ENCODE measurements around the gene IFITM5.
"Not testable (repeated sequence)": the region's sequence is repeated elsewhere in the genome, so short reads cannot be mapped to it uniquely, and the experiment has no call there.

IFITM5 gene

DNA sequence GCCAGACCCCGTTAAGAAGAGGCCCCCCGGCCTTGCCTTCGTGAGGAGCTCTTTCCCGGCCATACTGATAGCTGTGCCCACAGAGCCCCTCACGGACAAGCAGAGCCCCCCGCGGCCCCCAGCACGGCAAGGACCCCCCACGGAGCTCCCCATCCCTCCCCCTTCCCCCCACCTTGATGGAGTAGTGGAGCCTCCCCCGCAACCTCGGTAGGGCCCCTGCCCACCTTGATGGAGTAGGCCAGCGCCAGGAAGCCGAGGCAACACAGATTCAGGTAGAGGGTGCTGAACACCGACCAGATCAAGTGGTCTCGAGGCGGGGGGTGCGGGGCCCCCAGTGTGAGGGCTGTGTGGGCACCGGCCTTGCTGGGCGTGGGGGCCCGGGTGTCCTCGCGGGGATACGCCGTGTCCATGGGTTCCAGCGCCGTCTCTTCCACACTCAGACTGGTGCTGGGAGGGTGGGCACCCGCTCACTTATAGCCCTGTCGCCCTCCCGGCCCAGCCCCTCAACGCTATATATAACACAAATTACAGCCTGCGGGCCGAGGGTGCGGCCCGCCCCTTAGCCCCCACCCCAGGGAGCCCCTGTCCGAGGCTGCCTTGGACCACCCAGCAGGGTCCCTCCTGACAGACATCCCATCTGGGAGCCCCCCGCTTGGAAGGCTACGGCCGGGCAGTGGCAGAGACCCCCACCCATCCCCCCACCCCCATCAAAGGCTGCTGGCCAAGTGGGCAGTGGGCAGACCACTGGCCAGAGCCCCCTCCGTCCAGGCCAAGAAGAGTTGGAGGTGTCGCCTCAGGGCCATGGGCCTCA is at the start of gene IFITM5:
Gene IFITM5, minus strand, starts transcription at position 446 of the 811 bp plus-strand sequence. Its CDS starts 36 bp downstream, at position 410.
- no peak for DNase-seq

DNA sequence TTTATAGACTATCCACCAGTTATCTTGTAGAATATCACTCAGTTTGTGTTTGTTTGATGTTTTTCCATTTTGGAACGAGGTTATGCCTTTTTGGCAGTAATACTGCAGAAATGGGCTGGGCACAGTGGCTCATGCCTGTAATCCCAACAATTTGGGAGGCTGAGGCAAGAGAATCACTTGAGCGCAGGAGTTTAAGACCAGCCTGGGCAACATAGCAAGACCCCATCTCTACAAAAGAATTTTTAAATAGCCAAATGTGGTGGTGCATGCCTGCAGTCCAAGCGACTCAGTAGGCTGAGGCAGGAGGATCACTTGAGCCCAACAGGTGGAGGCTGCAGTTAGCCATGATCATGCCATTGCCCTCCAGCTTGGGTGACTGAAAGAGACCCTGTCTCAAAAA is 47.2 kb upstream of the IFITM5 start:
- DNase-seq, result no peak

DNA sequence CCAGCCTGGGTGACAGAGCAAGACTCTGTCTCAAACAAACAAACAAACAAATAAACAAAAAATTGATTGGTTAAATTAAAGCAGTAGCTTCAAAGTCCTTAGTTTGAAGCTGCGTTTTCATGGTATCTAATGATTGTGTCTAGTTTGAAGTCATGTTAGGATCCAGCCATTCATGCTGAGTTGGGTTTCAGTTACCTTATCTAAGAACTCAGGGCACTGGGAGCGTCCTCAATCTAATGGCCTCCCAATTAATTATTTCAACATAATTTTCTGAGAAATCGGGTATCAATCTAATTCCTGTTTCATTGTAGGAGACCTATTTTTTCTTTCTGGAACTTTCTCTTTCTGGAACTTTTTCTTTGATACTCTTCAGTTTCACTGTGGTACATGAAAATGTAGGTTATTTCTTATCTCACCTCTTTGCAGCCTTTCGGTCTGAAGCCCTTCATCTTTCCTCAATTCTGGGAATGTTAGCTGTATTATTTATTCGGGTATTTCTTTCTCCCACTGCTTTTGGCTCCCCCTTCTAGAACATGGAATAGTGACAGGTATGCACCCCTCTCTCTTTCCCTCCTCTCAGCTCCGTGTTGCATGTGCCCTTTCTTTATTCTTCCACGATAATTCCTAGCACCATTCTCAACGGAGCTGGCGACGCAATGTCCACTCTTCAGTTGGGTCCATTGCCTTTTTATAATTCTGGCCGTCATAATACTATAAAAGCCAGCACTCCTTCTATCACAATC is 45.7 kb upstream of the IFITM5 start:
- no peak for DNase-seq

DNA sequence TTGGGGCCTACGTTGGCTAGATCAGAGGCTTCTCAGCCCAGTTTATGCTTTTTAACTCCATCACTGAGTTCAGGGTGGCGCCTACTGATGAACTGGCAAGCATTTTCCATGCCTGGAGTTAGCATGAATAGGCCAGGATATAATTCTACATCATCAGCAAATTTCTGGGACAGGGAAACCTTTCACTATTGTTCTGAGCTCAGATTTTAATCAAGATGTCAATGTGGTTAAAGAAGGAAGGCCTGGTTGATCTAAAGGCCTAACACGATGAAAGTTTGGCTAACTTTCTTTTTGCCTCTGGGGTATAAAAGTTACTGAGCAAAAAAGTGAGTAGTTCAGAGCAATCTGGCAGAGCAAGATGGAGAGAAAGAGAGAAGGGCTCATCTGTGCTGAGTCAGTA is 43.0 kb upstream of the IFITM5 start:
- DNase-seq, result no peak

DNA sequence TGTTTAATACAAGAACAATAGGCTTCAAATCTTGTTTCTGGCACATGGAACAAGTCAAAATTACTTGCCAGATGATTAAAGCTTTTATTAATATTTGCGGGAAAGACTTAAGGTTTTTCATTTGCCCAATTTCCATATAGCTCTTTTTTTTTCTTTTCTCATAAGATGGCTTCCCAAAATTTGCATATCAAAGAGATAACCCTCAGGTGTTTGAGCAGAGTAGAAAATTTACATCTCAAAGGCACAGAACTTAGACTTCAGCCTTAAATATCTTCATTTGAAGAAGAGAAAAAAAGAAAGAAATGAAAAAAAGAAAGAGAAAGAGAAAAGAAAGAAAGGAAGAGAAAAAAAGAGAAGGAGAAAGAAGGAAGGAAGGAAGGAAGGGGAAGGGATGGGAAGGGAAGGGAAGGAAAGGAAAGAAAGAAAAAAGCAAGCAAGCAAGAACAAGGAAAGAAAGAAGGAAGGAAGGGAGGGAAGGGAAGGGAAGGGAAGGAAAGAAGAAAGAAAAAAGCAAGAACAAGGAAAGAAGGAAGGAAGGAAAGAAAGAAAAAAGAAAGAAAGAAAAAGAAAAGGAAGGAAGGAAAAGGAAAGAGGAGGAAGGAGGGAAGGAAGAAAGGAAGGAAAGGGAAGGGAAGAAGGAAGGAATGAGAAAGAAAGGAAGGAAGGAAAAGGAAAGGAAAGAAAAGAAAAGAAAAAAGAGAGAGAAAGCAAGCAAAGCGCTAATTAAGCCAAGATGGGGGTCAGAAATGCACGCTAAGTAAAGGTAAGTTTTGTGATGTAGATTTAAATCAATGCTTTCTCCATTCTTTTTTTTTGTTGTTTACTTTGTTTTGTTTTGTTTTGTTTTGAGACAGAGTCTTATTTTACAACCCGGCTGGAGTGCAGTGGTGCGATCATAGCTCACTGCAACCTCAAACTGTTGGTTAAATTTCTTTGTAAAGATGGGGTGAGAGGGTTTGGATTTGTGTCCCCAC is 41.5 kb upstream of the IFITM5 start:
- DNase-seq, result no peak

DNA sequence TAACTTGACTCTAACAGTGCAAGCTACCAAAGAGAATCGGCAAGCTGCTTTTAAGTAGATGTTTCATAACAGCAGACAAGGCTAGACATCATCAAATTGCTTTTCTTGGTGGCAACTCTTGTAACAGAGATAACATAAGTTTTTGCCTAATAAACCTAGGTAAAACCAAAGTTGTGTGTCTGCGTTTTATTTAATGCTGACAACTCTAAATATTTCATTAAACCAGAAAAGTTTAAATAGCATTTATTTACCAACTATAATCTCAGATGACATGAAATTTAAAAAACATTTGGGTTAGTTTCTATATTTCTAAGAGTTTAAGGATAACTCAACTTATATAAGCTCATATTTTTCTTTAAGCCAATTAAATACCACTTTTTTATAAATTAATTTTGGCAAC is 40.6 kb upstream of the IFITM5 start:
- no peak for DNase-seq

DNA sequence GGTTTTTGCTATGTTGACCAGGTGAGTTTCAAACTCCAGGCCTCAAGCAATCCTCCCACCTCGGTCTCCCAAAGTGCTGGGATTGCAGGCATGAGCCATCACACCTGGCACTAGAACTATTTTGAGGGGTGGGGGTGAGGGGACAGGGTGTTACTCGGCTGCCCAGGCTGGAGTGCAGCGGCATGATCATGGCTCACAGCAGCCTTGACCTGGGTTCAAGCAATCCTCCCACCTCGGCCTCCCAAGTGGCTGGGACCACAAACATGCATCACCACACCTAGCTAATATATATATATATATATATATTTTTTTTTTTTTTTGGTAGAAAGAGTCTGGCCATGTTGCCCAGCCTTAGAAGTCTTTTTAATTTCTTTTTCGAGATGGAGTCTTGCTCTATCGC is 38.4 kb upstream of the IFITM5 start:
- DNase-seq, result no peak

DNA sequence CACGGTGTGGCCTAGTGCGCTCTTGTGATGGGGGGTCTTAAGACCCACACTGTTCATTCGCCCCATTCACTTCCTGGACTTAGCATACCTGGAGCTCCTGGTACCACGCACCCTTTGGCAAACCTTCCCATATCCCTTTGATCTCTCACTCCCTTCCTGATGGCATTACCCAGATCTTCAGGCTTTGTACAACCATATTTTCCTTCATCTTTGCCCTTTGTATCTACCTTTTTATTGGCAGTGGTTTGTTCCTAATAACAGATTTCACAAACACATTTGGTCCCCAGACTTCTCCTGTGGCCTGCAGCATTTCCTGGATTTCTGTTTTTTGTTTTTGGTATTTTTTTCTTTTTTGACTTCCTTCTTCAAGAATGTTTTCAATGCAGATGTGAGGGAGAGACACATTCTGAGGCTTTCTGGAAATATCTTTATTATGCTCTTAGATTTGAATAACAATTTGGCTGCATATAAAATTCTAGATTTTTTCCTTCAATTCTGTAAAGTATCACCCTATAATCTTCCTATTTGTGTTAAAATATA is 37.4 kb upstream of the IFITM5 start:
- DNase-seq, result no peak

DNA sequence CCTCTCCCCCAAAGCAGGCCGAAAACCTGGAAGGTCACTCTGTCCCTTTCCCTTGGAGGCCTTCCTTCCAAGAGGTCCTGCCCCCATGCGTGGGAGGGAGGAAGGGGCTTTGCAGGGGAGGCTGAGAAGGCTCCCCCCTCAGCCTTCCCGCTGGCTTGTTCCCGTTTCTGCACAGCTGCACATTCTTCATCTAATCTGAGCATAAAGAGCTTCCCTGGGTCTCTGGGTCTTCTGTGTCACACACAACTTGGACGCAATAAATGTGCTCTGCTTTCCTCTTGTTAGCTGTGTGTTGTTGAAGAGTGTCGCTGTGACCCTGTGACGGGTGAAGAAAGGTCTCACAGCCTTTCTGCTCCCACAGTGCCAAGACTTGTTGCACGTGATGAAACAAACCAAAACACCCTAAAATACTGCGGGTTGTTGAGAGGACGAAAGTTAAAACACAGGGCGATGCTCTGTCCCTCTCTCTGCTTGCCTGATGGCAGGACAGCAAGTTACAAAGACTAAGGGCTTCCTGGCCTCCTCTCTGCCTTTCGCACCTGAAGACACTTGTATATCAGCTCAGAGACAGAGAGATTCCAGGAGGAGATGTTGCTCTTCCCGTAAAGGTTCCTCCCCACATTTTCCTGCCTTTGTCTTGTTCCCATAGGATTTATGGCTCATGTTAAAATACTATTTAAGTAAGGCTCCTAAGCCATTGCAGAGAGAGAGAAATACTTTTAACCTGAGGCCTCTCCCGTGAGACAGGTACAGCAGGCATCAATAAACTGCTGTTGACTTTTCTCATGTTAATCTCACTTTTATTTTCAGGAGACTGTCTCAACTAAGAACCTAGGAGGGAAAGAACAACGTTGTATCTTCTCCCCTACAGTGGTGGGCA is 36.7 kb upstream of the IFITM5 start:
- peak; percentile 76 for DNase-seq

DNA sequence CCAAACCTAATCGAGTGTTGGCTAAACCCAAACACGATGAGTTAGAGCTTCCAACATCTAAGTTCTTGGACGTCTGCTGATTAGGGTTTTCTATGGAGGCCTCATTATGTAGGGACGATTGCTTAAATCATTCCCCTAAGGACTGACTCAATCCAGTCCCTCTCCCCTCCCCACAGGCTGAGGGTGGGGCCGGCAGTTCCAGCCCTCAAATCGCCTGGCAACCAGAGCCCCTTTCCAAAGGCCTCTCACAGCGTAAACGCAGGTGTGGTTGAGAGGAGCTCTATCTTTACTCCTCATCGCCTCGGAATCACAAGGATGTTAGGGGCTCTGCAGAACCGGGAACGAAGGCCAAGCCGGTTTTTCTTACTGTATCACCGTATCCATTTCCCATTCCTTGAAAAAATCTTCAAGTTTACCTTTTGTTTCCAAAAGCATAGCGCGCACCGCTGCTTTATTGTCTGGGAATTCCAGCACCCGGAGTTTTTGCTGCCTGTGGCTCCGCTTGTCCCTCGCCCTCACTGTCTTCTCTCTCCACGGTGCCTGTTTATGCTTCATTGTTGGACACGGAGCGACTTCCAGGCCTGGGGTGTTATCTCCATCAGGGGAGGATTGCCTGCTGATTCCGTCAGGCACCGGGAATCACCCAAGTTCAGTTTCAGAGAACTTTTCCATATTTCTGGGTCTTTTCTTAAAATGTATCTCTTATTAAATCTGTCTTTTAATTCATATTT is 35.1 kb upstream of the IFITM5 start:
- no peak for DNase-seq

DNA sequence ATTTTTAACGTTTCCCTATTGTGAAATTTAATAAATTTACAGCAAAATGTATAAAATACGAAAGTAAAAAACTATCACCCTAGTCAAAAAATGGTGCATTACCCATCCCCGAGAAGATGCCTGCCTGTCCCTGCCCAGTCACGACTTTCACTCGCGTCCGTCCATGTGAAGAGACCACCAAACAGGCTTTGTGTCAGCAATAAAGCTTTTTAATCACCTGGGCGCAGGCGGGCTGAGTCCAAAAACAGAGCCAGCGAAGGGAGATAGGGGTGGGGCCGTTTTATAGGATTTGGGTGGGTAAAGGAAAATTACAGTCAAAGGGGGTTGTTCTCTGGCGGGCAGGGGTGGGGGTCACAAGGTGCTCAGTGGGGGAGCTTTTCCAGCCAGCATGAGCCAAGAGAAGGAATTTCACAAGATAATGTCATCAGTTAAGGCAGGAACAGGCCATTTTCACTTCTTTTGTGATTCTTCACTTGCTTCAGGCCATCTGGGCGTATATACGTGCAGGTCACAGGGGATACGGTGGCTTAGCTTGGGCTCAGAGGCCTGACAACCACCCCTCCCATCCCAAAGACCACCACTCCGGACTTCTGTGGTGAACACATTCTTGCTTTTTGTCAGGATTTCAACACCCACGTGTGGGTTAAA is 34.4 kb upstream of the IFITM5 start:
- not testable (repeated sequence) for DNase-seq

DNA sequence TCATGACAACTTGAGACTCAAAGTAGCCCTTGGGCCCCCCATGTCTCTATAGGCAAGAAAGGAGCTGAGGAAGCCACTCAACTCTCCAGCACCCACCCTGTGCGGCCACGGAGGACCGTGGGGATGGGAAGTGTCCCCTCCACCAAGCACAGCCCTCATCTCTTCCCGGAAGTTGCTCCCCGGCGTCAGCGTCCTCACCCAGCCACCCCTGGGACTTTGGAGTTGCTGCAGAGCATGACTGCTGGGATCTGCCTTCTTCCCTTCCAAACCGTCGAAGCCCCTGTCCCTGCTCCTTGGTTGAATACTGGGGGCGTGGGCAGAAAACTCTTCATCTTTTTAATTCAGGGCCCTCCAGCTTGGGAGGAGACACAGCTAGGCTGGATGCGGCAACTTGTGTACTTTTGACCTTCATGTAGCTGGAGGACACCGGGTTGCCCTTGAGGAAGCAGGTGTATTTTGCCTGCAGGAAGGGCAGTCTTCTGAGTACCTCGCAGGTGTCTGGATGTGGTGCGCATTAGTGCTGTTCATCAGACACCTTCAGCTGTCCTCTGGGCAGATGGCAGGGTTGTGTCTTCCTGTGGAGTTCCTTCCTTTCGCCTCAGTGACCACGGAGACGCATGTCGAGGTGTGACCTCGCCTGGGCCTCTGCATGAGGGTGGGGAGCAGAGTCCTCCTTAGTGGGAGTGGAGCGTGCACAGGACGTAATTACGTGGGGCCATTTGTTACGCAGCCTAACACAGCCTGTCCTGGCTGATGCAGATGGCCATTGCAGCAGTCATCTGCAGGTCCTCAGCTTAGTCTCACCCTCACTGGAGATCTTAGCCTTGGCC is 33.5 kb upstream of the IFITM5 start:
- DNase-seq, result no peak

DNA sequence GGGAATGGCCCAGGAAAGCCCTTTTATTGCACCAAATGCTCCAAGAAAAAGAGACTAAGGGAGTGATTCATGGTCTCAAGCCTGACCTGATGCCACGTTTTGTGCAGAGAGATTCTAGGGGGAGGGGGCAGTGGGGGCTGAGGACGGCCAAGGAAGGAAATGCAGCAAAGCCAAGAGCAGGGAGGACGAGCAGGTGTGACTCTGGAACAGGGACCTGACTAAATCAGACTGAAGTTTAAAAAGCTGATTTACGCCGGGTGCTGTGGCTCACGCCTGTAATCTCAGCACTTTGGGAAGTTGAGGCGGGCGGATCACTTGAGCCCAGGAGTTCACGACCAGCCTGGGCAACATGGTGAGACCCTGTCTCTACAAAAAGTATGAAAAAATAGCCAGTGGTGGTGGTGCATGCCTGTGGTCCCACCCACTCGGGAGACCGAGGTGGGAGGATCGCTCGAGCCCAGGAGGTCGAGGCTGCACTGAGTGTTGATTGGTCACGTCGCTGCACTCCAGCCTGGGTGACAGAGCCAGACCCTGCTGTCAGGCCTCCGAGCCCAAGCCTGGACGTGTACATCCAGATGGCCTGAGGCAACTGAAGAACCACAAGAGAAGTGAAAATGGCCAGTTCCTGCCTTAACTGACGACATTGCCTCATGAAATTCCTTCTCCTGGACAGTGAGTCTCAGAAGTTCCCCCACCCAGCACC is 32.2 kb upstream of the IFITM5 start:
- DNase-seq, result no peak

DNA sequence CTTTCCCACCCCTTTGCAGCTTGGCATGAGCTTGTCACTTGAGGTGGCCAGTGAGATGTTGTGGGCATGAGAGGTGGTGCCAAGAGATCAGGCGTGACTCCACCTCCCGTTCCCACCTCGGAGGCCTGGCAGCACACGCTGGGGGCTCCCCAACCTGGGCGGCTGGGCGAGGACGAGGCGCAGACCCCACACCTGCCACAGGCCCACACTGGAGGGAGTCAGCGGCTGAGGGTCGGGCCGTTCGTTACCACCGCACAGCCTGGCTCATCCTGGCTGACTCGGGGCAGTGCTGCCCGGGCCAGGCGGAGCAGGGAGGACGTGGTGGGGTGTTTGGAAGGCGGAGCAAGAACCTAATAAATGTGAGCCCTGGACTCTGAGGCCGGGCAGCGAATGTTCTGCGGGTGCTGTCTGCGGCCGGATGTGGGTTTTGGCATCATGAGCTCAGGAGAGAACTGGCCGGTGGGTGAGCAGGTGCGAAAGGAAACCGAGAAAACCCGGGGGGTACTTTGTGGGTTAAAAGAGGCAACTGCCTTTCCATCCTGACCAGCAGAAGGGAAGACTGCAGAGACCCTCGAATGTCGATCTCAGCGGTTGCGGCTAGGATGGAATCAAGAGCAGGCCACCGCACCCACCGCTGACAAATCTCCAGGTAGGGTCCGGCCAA is 31.5 kb upstream of the IFITM5 start:
- no peak for DNase-seq

DNA sequence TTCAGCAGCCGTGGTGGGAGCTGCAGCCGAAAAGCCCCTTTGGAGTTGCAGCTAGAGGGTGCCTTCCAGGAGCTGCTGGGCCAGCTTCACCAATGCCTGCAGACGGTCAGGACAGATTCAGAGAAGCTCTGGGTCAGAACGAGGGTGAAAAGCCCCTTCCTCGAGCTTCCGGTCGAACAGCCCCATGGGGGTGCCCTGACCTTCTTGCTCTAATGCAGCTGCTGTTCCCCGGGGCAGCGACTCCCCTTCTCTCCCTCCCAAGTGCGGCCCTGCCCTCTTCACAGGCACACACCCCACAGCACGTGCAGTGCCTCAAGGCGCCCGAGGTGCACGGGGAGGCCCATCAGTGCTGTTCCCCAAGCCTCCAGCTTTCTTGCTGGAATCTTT is 31.0 kb upstream of the IFITM5 start:
- no peak for DNase-seq

DNA sequence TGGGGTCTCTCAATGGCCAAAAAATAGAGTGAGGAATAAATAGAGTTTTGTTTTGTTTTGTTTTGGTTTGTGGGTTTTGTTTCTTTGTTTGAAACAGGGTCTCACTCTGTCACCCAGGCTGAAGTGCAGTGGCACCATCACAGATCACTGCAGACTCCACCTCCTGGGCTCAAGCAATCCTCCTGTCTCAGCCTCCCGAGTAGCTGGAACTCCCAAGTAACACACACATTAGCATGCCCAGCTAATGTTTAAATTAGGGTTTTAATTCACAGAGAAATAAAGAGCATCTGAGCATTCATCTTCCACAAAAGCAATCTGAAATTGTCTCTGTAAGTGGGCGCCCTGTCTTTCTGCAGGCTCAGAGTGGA is 30.5 kb upstream of the IFITM5 start:
- DNase-seq, result no peak

DNA sequence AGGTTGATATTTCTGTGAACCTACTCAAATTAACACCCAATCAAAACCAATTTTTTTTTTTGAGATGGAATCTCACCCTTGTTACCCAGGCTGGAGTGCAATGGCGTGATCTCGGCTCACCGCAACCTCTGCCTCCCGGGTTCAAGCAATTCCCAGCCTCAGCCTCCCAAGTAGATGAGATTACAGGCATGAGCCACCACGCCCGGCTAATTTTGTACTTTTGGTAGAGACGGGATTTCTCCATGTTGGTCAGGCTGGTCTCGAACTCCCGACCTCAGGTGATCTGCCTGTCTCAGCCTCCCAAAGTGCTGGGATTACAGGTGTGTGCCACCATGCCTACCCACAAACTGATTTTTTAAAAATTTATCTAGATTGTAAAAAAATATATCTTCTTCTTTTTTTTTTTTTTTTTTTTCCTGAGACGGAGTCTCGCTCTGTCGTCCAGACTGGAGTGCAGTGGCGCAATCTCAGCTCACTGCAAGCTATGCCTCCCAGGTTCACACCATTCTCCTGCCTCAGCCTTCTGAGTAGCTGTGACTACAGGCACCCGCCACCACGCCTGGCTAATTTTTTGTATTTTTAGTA is 29.3 kb upstream of the IFITM5 start:
- DNase-seq, result not testable (repeated sequence)

DNA sequence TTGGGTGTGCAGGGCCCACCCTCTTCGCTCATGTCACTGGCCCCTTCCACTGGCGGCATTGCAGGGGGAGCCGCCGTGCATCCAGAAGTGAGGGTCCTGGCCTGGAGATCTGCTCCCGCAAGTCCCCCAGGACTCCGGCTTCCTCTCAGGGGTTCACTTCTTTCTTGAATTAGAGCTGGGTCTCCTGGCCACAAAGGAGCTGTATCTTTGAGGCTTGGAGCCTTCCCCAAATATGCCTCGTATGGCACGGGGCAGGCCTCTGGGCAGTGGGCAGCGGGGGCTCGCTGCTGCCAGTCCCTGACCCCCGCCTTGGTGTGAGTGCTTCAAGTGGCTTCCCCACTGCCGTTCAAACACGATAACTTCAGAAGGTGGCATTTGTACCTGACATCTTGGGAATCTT is 28.7 kb upstream of the IFITM5 start:
- no peak for DNase-seq

Measured in OCI-M1 (cell line).